Measurements from ENCODE around the gene UMAD1.
"Not testable (repeated sequence)": the region's sequence is repeated elsewhere in the genome, so short reads cannot be mapped to it uniquely, and the experiment has no call there.

UMAD1 gene

GRCh38 chr7:7670490-7670889 is 29.9 kb downstream of the UMAD1 start:
- DNase-seq (ENCODE audit: low spot score) (no peak), ATAC-seq (ENCODE audit: low read depth) (no peak)
- TF ChIP-seq, protein P1, sequence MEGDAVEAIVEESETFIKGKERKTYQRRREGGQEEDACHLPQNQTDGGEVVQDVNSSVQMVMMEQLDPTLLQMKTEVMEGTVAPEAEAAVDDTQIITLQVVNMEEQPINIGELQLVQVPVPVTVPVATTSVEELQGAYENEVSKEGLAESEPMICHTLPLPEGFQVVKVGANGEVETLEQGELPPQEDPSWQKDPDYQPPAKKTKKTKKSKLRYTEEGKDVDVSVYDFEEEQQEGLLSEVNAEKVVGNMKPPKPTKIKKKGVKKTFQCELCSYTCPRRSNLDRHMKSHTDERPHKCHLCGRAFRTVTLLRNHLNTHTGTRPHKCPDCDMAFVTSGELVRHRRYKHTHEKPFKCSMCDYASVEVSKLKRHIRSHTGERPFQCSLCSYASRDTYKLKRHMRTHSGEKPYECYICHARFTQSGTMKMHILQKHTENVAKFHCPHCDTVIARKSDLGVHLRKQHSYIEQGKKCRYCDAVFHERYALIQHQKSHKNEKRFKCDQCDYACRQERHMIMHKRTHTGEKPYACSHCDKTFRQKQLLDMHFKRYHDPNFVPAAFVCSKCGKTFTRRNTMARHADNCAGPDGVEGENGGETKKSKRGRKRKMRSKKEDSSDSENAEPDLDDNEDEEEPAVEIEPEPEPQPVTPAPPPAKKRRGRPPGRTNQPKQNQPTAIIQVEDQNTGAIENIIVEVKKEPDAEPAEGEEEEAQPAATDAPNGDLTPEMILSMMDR (IDR thresholded peaks at IDR 0.05; ENCODE audit: poor library complexity, severe bottlenecking) = no peak
- Histone ChIP-seq H3K27me3 (ENCODE audit: insufficient read depth, poor library complexity, severe bottlenecking) (no peaks in the 10 kb centered on the region), H3K9me3 (ENCODE audit: severe bottlenecking) (no peaks in the 10 kb centered on the region), H3K4me1 (ENCODE audit: insufficient read depth, poor library complexity, severe bottlenecking) (no peaks in the 10 kb centered on the region), H3K36me3 (ENCODE audit: low read depth) (no peaks in the 10 kb centered on the region), H3K4me3 (ENCODE audit: severe bottlenecking) (no peak overlapping the region), H3K27ac (ENCODE audit: poor library complexity, severe bottlenecking) (no peak overlapping the region)

- TF ChIP-seq, protein P1 (IDR thresholded peaks at IDR 0.05; ENCODE audit: poor library complexity, severe bottlenecking) = no peak
- Histone ChIP-seq H3K27me3 (ENCODE audit: insufficient read depth, poor library complexity, severe bottlenecking) (no peaks in the 10 kb centered on the region), H3K4me3 (ENCODE audit: severe bottlenecking) (no peak overlapping the region), H3K36me3 (ENCODE audit: low read depth) (no peaks in the 10 kb centered on the region), H3K27ac (ENCODE audit: poor library complexity, severe bottlenecking) (no peak overlapping the region), H3K4me1 (ENCODE audit: insufficient read depth, poor library complexity, severe bottlenecking) (no peaks in the 10 kb centered on the region), H3K9me3 (ENCODE audit: severe bottlenecking) (no peaks in the 10 kb centered on the region)
- DNase-seq (ENCODE audit: low spot score) = no peak
- no peak for ATAC-seq (ENCODE audit: low read depth)
Measured at GRCh38 chr7:7671361-7671760, 30.8 kb downstream of the UMAD1 start.

DNA sequence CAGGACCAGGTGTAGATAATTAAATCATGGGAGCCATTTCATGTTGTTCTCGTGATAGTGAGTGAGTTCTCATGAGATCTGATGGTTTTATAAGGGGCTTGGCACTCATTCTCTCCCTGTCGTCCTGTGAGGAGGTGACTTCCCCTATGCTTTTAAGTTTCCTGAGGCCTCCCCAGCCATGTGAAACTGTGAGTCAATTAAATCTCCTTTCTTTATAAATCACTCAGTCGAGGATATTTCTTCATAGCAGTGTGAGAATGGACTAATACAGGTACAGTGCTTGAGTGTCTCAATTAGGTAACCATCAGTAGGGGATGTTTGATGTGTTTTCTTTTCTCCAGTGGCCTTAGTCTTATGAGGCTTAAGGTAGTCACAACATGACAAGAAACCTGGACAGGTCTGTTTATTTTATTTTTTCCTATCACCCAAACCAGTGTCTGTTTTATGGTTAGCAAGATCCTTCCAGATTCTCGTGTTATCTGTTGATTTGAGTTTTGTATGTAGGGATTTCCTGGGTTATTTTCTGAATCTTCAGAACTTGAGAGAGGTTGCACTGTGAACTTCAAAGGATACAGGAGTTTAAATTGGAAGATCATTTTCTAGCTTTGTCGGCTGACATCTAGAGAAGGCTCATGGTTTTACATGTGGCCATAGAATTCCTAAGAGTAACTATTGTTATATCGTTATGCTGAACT is 32.1 kb downstream of the UMAD1 start:
- TF ChIP-seq, protein P1 (IDR thresholded peaks at IDR 0.05; ENCODE audit: poor library complexity, severe bottlenecking) = no peak
- Histone ChIP-seq H3K4me3 (ENCODE audit: severe bottlenecking) (no peak overlapping the region), H3K36me3 (ENCODE audit: low read depth) (0 out of 2 replicates have a peak, but pooled peaks cover 8% of the 10 kb centered on the region), H3K9me3 (ENCODE audit: severe bottlenecking) (no peaks in the 10 kb centered on the region), H3K27me3 (ENCODE audit: insufficient read depth, poor library complexity, severe bottlenecking) (no peaks in the 10 kb centered on the region), H3K27ac (ENCODE audit: poor library complexity, severe bottlenecking) (no peak overlapping the region), H3K4me1 (ENCODE audit: insufficient read depth, poor library complexity, severe bottlenecking) (no peaks in the 10 kb centered on the region)
- no peak for ATAC-seq (ENCODE audit: low read depth)
- no peak for DNase-seq (ENCODE audit: low spot score)

GRCh38 chr7:7673240-7673550 is 32.6 kb downstream of the UMAD1 start:
- Histone ChIP-seq H3K9me3 (ENCODE audit: severe bottlenecking) (no peaks in the 10 kb centered on the region), H3K4me3 (ENCODE audit: severe bottlenecking) (no peak overlapping the region), H3K27ac (ENCODE audit: poor library complexity, severe bottlenecking) (no peak overlapping the region), H3K27me3 (ENCODE audit: insufficient read depth, poor library complexity, severe bottlenecking) (no peaks in the 10 kb centered on the region), H3K36me3 (ENCODE audit: low read depth) (peaks cover 8% of the 10 kb centered on the region; the same call in 1 of the 2 replicates), H3K4me1 (ENCODE audit: insufficient read depth, poor library complexity, severe bottlenecking) (no peaks in the 10 kb centered on the region)
- ATAC-seq (ENCODE audit: low read depth) = no peak
- TF ChIP-seq, protein P1 (IDR thresholded peaks at IDR 0.05; ENCODE audit: poor library complexity, severe bottlenecking) = no peak
- DNase-seq (ENCODE audit: low spot score) = no peak

DNA sequence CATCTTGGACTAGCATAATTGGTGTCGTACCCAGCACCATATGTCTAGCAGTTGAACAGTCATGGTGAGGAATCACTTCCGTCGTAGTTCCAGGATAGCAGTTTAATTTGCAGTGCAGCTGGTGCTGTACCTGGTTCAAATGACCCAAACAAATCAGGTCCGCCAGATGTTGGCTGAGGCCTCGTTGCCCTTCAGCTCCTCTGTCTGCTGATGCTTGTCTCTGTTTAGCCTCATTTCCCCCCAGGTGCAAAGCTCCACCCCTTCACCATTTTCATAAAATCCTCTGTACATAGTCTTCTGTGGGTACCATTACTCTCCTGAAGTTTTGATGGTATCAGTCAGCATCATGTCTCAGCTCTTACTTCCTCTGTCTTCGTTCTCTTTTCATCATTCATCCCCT is 35.1 kb downstream of the UMAD1 start:
- TF ChIP-seq, protein P1 (IDR thresholded peaks at IDR 0.05; ENCODE audit: poor library complexity, severe bottlenecking) = no peak
- Histone ChIP-seq H3K27ac (ENCODE audit: poor library complexity, severe bottlenecking) (no peak overlapping the region), H3K9me3 (ENCODE audit: severe bottlenecking) (no peaks in the 10 kb centered on the region), H3K27me3 (ENCODE audit: insufficient read depth, poor library complexity, severe bottlenecking) (no peaks in the 10 kb centered on the region), H3K4me1 (ENCODE audit: insufficient read depth, poor library complexity, severe bottlenecking) (peaks cover 1% of the 10 kb centered on the region), H3K36me3 (ENCODE audit: low read depth) (peaks cover 8% of the 10 kb centered on the region; the same call in 1 of the 2 replicates), H3K4me3 (ENCODE audit: severe bottlenecking) (no peak overlapping the region)
- ATAC-seq (ENCODE audit: low read depth) = no peak
- DNase-seq (ENCODE audit: low spot score) = no peak

- peaks cover 23% of the 10 kb centered on the region for H3K4me1 ChIP-seq (ENCODE audit: insufficient read depth, poor library complexity, severe bottlenecking)
- not testable (repeated sequence) for H3K36me3 ChIP-seq (ENCODE audit: low read depth); H3K9me3 ChIP-seq (ENCODE audit: severe bottlenecking); DNase-seq (ENCODE audit: low spot score); H3K4me3 ChIP-seq (ENCODE audit: severe bottlenecking); H3K27me3 ChIP-seq (ENCODE audit: insufficient read depth, poor library complexity, severe bottlenecking); H3K27ac ChIP-seq (ENCODE audit: poor library complexity, severe bottlenecking); ATAC-seq (ENCODE audit: low read depth)
Measured at GRCh38 chr7:7679640-7680039, 39.1 kb downstream of the UMAD1 start.
